ENCODE results near the gene ADGRL3.
"Not testable (repeated sequence)": the region's sequence is repeated elsewhere in the genome, so short reads cannot be mapped to it uniquely, and the experiment has no call there.

Gene ADGRL3

GRCh38 chr4:61630548-61630947 is 430.4 kb downstream of the ADGRL3 start:
- DNase-seq (ENCODE audit: low read depth, low spot score), result no peak

GRCh38 chr4:61638591-61638990 is 438.5 kb downstream of the ADGRL3 start:
- no peak for DNase-seq (ENCODE audit: low read depth, low spot score)

GRCh38 chr4:61646746-61647350 is 446.7 kb downstream of the ADGRL3 start:
- not testable (repeated sequence) for DNase-seq (ENCODE audit: low read depth, low spot score)

GRCh38 chr4:61648264-61648663 is 448.1 kb downstream of the ADGRL3 start:
- DNase-seq (ENCODE audit: low read depth, low spot score), result no peak

GRCh38 chr4:61657016-61657415 is 456.9 kb downstream of the ADGRL3 start:
- DNase-seq (ENCODE audit: low read depth, low spot score), result no peak

GRCh38 chr4:61661960-61662359 is 461.8 kb downstream of the ADGRL3 start:
- DNase-seq (ENCODE audit: low read depth, low spot score), result no peak

- no peak for DNase-seq (ENCODE audit: low read depth, low spot score)
These were observed 462.2 kb downstream of the ADGRL3 start for GRCh38 chr4:61662362-61662761.

GRCh38 chr4:61663310-61663709 is 463.2 kb downstream of the ADGRL3 start:
- no peak for DNase-seq (ENCODE audit: low read depth, low spot score)

GRCh38 chr4:61665649-61666048 is 465.5 kb downstream of the ADGRL3 start:
- DNase-seq (ENCODE audit: low read depth, low spot score), result no peak

GRCh38 chr4:61666244-61666643 is 466.1 kb downstream of the ADGRL3 start:
- DNase-seq (ENCODE audit: low read depth, low spot score), result no peak

GRCh38 chr4:61671599-61671998 is 471.5 kb downstream of the ADGRL3 start:
- DNase-seq (ENCODE audit: low read depth, low spot score), result no peak

GRCh38 chr4:61675464-61675863 is 475.3 kb downstream of the ADGRL3 start:
- DNase-seq (ENCODE audit: low read depth, low spot score), result no peak

GRCh38 chr4:61678297-61678696 is 478.2 kb downstream of the ADGRL3 start:
- no peak for DNase-seq (ENCODE audit: low read depth, low spot score)

GRCh38 chr4:61693520-61693919 is 493.4 kb downstream of the ADGRL3 start:
- DNase-seq (ENCODE audit: low read depth, low spot score), result no peak

- no peak for DNase-seq (ENCODE audit: low read depth, low spot score)
These were observed 514.3 kb downstream of the ADGRL3 start for GRCh38 chr4:61714387-61714911.

- no peak for DNase-seq (ENCODE audit: low read depth, low spot score)
These were observed 516.3 kb downstream of the ADGRL3 start for GRCh38 chr4:61716426-61716825.

- DNase-seq (ENCODE audit: low read depth, low spot score), result no peak
These were observed 523.4 kb downstream of the ADGRL3 start for GRCh38 chr4:61723492-61723891.

- DNase-seq (ENCODE audit: low read depth, low spot score), result no peak
These were observed 527.2 kb downstream of the ADGRL3 start for GRCh38 chr4:61727286-61727685.

- DNase-seq (ENCODE audit: low read depth, low spot score), result no peak
These were observed 534.3 kb downstream of the ADGRL3 start for GRCh38 chr4:61734409-61734808.

- no peak for DNase-seq (ENCODE audit: low read depth, low spot score)
These were observed 539.8 kb downstream of the ADGRL3 start for GRCh38 chr4:61739887-61740286.

- DNase-seq (ENCODE audit: low read depth, low spot score), result no peak
These were observed 540.8 kb downstream of the ADGRL3 start for GRCh38 chr4:61740886-61741285.

- no peak for DNase-seq (ENCODE audit: low read depth, low spot score)
These were observed 541.4 kb downstream of the ADGRL3 start for GRCh38 chr4:61741327-61742096.

- no peak for DNase-seq (ENCODE audit: low read depth, low spot score)
These were observed 550.7 kb downstream of the ADGRL3 start for GRCh38 chr4:61750810-61751209.

All from activated CD4-positive, CD25-positive, alpha-beta regulatory T cell treated with anti-CD3 and anti-CD28 coated beads, Interleukin-2, amount 50 U/mL, for 16 hours (primary cell).